ENCODE results near the gene CSPG4.

The CSPG4 gene

GRCh38 chr15:75673426-75674235, 39.0 kb downstream of the CSPG4 start:
- Histone ChIP-seq H3K9me3 (ENCODE audit: control insufficient read depth, insufficient read depth, low read length) (no peaks in the 10 kb centered on the region), H3K4me1 (ENCODE audit: control insufficient read depth, insufficient read depth, low read length) (peaks cover 9% of the 10 kb centered on the region), H3K9ac (ENCODE audit: low read depth, low read length) (no peak overlapping the region), H3K36me3 (ENCODE audit: control insufficient read depth, insufficient read depth, low read length) (peaks cover 3% of the 10 kb centered on the region), H3K4me3 (ENCODE audit: low read depth, low read length) (no peak overlapping the region), H3K27me3 (ENCODE audit: control insufficient read depth, insufficient read depth, low read length) (no peaks in the 10 kb centered on the region)

DNA sequence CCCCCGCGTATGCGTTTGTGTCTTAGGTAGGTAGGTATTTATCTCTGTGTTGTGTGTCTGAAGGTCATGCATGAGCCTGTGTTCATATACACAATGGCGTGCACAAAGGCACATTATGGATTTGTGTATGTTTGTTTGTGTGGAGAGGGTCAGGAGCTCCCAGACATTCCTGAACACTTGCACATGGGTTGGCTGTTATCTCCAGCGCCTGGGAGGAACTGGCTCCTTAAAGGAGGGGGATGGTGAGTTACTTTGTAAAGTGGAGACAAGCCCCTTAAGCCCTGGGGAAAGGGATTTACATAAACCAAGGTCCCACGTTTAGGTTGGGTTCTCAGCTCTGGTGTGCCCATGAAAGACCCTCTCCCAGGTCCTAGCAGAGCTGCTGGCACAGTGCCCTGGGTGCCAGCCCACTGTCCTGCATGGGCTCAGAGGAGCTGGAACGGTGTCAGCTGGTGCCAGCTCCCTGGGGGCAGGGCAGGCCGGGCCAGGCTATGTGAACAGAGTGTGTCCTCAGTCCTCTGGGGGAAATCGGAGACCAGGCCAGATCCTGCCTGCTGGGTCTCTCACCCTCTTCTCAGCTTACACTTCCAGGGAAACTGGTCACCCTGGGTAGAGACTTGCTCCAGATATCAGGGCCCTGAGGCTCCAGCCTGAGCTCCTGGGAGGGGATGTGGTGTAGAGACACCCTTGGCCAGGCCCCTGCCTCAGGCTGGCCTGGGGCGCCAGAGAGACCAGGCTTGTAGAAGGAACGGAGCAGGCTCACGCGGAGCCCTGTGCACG, 39.8 kb downstream of the CSPG4 start:
- peaks cover 9% of the 10 kb centered on the region for H3K4me1 ChIP-seq (ENCODE audit: control insufficient read depth, insufficient read depth, low read length)
- H3K9ac ChIP-seq (ENCODE audit: low read depth, low read length): no peak overlapping the region

GRCh38 chr15:75671730-75672602, 40.7 kb downstream of the CSPG4 start:
- H3K27me3 ChIP-seq (ENCODE audit: control insufficient read depth, insufficient read depth, low read length): no peaks in the 10 kb centered on the region
- H3K9ac ChIP-seq (ENCODE audit: low read depth, low read length): no peak overlapping the region
- no peaks in the 10 kb centered on the region for H3K9me3 ChIP-seq (ENCODE audit: control insufficient read depth, insufficient read depth, low read length)
- no peak overlapping the region for H3K4me3 ChIP-seq (ENCODE audit: low read depth, low read length)
- peaks cover 9% of the 10 kb centered on the region for H3K4me1 ChIP-seq (ENCODE audit: control insufficient read depth, insufficient read depth, low read length)
- H3K36me3 ChIP-seq (ENCODE audit: control insufficient read depth, insufficient read depth, low read length): peaks cover 3% of the 10 kb centered on the region

More for the DNA sequence above, 39.8 kb downstream of the CSPG4 start:
- no peak overlapping the region for H3K4me3 ChIP-seq (ENCODE audit: low read depth, low read length)
- peaks cover 3% of the 10 kb centered on the region for H3K36me3 ChIP-seq (ENCODE audit: control insufficient read depth, insufficient read depth, low read length)
- H3K9me3 ChIP-seq (ENCODE audit: control insufficient read depth, insufficient read depth, low read length): no peaks in the 10 kb centered on the region
- H3K27me3 ChIP-seq (ENCODE audit: control insufficient read depth, insufficient read depth, low read length): no peaks in the 10 kb centered on the region

DNA sequence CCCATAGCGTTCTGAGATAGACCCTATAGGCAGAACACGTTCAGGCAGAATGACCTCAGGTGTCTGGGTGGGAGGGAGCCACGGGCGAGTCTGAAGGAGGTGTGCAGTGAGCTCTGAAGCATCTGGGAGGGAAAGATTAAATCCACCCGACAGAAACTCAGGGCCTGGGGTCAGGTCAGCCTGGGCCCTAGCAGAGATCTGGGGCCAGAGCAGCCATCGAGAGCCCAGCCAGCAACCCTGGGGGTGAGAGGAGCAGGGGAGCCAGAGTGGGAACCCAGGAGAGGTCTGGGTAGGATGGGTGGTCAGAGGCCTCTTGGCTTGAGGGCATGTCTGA, 42.8 kb downstream of the CSPG4 start:
- no peak overlapping the region for H3K4me3 ChIP-seq (ENCODE audit: low read depth, low read length)
- no peaks in the 10 kb centered on the region for H3K36me3 ChIP-seq (ENCODE audit: control insufficient read depth, insufficient read depth, low read length)
- H3K9me3 ChIP-seq (ENCODE audit: control insufficient read depth, insufficient read depth, low read length): no peaks in the 10 kb centered on the region
- H3K4me1 ChIP-seq (ENCODE audit: control insufficient read depth, insufficient read depth, low read length): peaks cover 9% of the 10 kb centered on the region
- H3K9ac ChIP-seq (ENCODE audit: low read depth, low read length): no peak overlapping the region
- H3K27me3 ChIP-seq (ENCODE audit: control insufficient read depth, insufficient read depth, low read length): no peaks in the 10 kb centered on the region

GRCh38 chr15:75669191-75669878, 43.3 kb downstream of the CSPG4 start:
- H3K9ac ChIP-seq (ENCODE audit: low read depth, low read length): no peak overlapping the region

DNA sequence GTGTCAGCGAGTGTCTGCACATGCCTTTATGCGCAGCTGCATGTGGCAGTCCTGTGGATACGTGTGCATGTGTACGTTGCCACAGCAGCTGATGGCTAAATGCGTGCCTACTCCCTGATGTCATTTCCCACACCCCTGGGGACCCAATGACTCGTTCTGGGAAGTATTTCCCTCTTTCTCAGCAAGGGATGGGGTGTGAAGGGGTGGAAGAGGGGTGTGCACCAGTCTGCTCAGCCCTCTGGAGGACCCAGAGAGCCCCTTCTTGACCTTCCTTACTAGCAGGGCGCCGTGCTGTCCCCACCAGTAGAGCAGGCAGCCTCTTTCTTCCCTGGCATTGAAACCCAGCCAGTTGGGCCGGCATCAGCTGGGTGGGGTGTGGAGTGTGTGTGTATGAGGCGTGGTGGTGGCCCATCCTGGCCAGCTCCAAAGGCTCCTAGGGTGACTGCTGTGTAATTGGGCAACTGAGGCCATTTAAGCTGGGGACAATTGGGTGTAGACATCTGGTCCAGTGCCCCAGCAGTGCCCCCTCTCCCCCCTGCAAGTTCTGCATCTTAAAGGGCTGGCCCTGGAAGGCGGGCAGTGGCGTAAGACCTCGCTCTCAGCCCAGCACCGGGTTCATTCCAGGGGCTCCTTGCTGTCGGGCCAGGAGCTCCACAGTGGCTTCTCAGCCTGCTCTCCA, 45.7 kb downstream of the CSPG4 start:
- H3K4me1 ChIP-seq (ENCODE audit: control insufficient read depth, insufficient read depth, low read length): no peaks in the 10 kb centered on the region
- no peak overlapping the region for H3K9ac ChIP-seq (ENCODE audit: low read depth, low read length)
- H3K4me3 ChIP-seq (ENCODE audit: low read depth, low read length): no peak overlapping the region
- H3K27me3 ChIP-seq (ENCODE audit: control insufficient read depth, insufficient read depth, low read length): no peaks in the 10 kb centered on the region
- no peaks in the 10 kb centered on the region for H3K36me3 ChIP-seq (ENCODE audit: control insufficient read depth, insufficient read depth, low read length)
- no peaks in the 10 kb centered on the region for H3K9me3 ChIP-seq (ENCODE audit: control insufficient read depth, insufficient read depth, low read length)

More at GRCh38 chr15:75669191-75669878, 43.3 kb downstream of the CSPG4 start:
- Histone ChIP-seq H3K36me3 (ENCODE audit: control insufficient read depth, insufficient read depth, low read length) (no peaks in the 10 kb centered on the region), H3K9me3 (ENCODE audit: control insufficient read depth, insufficient read depth, low read length) (no peaks in the 10 kb centered on the region), H3K27me3 (ENCODE audit: control insufficient read depth, insufficient read depth, low read length) (no peaks in the 10 kb centered on the region), H3K4me1 (ENCODE audit: control insufficient read depth, insufficient read depth, low read length) (peaks cover 9% of the 10 kb centered on the region), H3K4me3 (ENCODE audit: low read depth, low read length) (no peak overlapping the region)

DNA sequence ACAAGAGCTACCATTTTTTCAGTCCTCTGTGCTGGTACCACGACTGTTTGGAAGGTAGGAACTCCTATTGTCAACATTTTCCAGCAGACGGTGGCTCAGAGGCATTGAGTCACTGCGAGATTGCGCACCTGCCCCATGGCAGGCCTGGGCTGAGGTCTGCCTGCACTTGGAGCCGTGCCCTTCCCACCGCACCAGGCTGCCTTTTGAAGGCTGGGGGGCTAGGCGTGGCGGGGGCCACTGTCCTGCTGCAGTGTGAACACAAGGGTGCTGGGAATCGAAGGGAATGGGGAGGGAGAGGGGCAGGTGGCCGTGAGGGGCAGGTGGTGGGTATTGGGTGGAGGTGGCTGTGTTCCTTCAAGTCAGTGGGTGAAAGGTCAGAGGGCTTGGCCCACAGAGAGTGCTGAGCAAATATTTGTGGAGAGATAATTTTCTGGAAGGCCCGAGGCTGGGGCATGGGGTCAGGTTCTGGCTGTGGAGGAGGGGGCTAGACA, 48.7 kb downstream of the CSPG4 start:
- Histone ChIP-seq H3K27me3 (ENCODE audit: control insufficient read depth, insufficient read depth, low read length) (no peaks in the 10 kb centered on the region), H3K4me1 (ENCODE audit: control insufficient read depth, insufficient read depth, low read length) (no peaks in the 10 kb centered on the region), H3K9me3 (ENCODE audit: control insufficient read depth, insufficient read depth, low read length) (no peaks in the 10 kb centered on the region), H3K4me3 (ENCODE audit: low read depth, low read length) (no peak overlapping the region), H3K9ac (ENCODE audit: low read depth, low read length) (no peak overlapping the region), H3K36me3 (ENCODE audit: control insufficient read depth, insufficient read depth, low read length) (peaks cover 6% of the 10 kb centered on the region)

GRCh38 chr15:75662823-75663519, 49.7 kb downstream of the CSPG4 start:
- H3K36me3 ChIP-seq (ENCODE audit: control insufficient read depth, insufficient read depth, low read length): peaks cover 6% of the 10 kb centered on the region
- H3K9ac ChIP-seq (ENCODE audit: low read depth, low read length): no peak overlapping the region
- no peak overlapping the region for H3K4me3 ChIP-seq (ENCODE audit: low read depth, low read length)
- no peaks in the 10 kb centered on the region for H3K4me1 ChIP-seq (ENCODE audit: control insufficient read depth, insufficient read depth, low read length)
- no peaks in the 10 kb centered on the region for H3K9me3 ChIP-seq (ENCODE audit: control insufficient read depth, insufficient read depth, low read length)
- no peaks in the 10 kb centered on the region for H3K27me3 ChIP-seq (ENCODE audit: control insufficient read depth, insufficient read depth, low read length)

- H3K9ac ChIP-seq (ENCODE audit: low read depth, low read length): no peak overlapping the region
- H3K36me3 ChIP-seq (ENCODE audit: control insufficient read depth, insufficient read depth, low read length): peaks cover 14% of the 10 kb centered on the region
- H3K27me3 ChIP-seq (ENCODE audit: control insufficient read depth, insufficient read depth, low read length): no peaks in the 10 kb centered on the region
- H3K4me1 ChIP-seq (ENCODE audit: control insufficient read depth, insufficient read depth, low read length): no peaks in the 10 kb centered on the region
- no peaks in the 10 kb centered on the region for H3K9me3 ChIP-seq (ENCODE audit: control insufficient read depth, insufficient read depth, low read length)
- H3K4me3 ChIP-seq (ENCODE audit: low read depth, low read length): no peak overlapping the region
Measured at GRCh38 chr15:75661756-75662140, 50.9 kb downstream of the CSPG4 start.

GRCh38 chr15:75661100-75661755, 51.4 kb downstream of the CSPG4 start:
- Histone ChIP-seq H3K9me3 (ENCODE audit: control insufficient read depth, insufficient read depth, low read length) (no peaks in the 10 kb centered on the region), H3K4me1 (ENCODE audit: control insufficient read depth, insufficient read depth, low read length) (no peaks in the 10 kb centered on the region), H3K27me3 (ENCODE audit: control insufficient read depth, insufficient read depth, low read length) (no peaks in the 10 kb centered on the region), H3K9ac (ENCODE audit: low read depth, low read length) (no peak overlapping the region), H3K36me3 (ENCODE audit: control insufficient read depth, insufficient read depth, low read length) (peaks cover 14% of the 10 kb centered on the region), H3K4me3 (ENCODE audit: low read depth, low read length) (no peak overlapping the region)

Data from iPS-15b (cell line).